Stimulated activated CD8-positive, alpha-beta memory T cell treated with anti-CD3 and anti-CD28 coated beads, Interleukin-7, amount 100 ng/mL, for 24 hours (primary cell): ENCODE results near the gene STEAP4.
"Not testable (repeated sequence)": the region's sequence is repeated elsewhere in the genome, so short reads cannot be mapped to it uniquely, and the experiment has no call there.

Experiments used
- DNase-seq: peaks from one replicate; pipeline ENCODE4 v3.0.0-alpha.2; 2020; ENCODE audit warnings: low read depth

STEAP4 gene

DNA sequence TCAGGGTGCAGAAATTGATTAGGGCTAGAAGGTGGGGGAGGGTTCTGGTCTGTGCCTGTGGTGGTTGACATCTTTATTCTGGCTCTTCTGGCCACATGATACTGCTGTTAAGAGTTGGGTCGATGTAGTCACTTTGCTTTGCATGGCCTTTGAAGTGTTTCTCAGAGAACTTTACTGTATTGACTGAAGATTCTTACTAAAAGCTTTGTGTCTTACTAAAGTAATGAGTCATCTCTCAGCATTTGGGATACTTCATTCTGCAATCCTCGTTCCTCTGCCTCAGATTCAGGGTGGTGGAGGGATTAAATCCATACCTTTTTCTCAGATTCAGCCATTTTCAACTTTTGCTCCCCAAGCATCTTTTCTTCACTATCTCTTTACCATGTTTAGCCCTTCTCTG, 38.6 kb downstream of the STEAP4 start:
- no peak for DNase-seq

- no peak for DNase-seq
Observed at GRCh38 chr7:88267421-88267820, 39.3 kb downstream of the STEAP4 start.

GRCh38 chr7:88264987-88265386, 41.7 kb downstream of the STEAP4 start:
- DNase-seq: not testable (repeated sequence)

DNA sequence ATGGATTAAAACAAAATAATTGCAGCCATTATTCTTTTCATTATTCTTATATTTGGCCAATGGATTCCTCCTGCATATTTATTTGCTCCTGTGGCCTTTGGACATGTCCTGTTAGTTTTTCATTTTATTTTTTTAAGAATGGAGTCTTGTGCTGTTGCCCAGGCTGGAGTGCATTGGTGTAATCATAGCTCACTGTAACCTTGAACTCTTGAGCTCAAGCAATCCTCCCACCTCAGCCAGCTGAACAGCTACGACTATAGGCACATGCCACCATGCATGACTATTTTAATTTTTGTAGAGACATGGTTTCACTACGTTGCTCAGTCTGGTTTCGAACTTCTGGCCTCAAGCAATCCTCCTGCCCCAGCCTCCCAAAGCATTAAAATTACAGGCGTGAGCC, 44.1 kb downstream of the STEAP4 start:
- no peak for DNase-seq

- no peak for DNase-seq
Observed at GRCh38 chr7:88260719-88261118, 46.0 kb downstream of the STEAP4 start.

DNA sequence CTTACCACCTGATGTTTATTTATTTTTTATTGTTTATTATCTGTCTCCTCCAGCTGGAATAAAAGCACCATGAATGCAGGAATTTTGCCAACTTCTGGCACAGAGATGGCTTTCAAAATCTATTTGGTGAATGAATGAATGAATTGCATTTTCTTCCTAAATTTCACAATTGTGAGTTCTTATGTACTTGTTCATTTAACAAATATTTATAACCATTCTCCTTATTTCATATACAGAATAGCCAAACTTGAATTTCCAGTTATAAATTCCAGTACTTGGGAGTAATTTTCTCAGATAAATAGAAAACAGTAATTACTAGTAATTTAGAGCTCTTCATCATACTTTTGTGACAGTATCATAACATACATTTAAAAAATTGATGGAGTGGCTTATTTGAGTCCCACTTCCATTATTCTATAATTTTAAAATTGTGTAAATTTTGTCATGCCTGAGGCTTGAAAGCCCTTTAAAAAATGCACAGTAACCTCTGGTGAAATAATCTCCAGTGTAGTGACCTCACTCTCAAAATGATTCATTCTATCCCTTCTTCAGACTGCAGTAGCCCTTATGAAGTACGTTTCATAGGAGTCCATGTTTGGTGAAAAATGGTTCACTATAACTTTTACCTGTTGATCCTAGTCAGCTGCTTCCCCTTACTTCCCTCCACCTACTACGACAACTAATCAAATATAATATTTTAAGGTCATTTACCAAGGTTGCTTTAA, 46.9 kb downstream of the STEAP4 start:
- DNase-seq: no peak

DNA sequence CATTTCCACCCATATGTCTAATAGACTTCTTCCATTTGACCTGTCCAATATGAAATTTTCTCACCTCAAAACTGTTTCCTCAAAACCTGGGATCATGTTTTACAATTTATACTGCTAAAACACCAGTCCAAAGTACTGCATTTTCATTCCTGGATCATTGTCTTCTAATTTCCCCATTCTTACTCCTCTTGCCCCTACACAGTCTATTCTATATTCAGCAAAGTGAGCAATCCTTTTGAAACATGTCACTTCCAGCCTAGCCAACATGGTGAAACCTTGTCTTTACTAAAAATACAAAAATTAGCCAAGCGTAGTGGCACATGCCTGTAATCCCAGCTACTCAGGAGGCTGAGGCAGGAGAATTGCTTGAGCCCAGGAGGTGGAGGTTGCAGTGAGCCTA, 48.4 kb downstream of the STEAP4 start:
- DNase-seq: not testable (repeated sequence)

DNA sequence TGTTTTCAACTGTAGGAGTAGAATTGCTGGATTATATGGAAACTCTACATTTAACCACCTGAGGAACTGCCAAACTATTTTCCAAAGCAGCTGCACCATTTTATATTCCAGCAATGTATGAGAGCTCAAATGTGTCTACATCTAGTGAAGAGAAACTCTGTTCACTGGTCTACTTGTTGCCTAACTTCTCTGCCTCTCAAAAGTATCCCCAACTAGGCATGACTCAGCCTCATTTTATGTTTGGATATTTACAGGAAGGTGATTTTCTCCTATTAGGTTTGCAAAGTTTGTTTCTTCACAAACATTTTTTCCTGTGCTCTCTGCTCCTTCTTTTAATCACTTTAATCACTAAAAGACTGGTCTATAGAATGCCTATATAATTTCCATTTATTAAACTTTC, 49.8 kb downstream of the STEAP4 start:
- no peak for DNase-seq

DNA sequence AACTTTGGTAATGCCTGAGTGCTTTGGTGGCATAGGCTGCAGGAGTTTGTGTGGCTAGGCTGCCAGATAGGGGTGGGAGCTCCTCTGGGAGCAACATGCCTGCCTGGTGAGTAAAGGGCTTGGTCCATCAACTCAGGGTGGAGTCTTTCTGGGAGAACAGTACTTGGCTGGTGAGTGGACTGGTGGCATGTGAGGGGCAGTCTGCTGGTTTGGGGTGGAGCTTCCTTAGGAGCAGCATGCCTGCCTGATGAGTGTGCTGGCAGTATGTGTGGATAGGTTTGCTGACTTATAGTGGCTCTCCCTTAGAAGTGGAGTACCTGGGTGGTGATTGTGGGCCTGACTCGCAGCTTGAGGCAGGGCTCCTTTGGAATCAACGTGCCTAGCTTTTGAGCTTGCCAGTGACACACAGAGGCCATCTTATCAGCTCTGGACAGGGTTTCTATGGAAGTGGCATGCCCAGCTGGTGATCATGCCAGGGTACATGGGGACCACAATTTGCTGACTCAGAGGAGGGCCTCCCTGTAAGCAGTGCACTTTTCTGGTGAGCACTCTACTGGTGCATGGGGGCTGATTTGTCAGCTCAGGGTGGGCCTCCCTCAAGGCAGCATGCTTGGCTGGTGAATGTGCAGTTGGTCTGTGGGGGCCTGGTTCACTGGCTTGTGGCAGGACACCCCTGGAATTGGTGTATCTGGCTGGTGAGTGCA, 51.8 kb downstream of the STEAP4 start:
- DNase-seq: no peak

DNA sequence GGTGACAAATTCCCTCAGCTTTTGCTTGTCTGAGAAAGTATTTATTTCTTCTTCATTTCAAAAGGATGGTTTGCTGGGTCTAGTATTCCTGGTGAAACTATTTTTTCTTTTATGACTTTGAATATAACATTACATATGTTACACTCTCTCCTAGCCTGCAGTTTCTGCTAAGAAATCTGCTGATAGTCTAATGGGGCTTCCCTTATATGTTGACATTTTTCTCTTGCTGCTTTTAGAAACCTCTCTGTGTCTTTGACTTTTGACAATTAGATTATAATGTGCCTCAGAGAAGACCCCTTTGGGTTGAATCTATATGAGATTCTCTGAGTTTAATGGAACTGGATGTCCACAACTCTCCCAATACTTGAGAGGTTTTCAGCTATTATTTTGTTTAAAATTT, 53.1 kb downstream of the STEAP4 start:
- no peak for DNase-seq

DNA sequence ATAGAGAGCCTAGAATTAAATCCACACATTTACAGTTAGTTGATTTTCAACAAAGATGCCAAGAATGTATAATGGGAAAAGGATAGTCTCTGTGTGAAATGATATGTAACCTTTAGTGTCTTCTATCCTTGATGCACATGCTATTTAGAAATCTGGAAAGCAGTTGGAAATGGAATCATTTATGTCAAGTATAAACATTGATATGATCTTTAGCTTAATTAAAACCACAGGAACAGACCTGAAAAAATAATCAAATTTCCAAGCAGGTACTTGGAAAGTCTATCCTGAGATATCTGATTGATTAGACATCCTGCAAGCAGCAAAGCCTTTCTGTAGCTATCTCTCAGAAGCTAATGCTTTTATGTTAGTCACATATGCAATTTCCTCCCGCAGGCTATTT, 62.4 kb downstream of the STEAP4 start:
- no peak for DNase-seq

DNA sequence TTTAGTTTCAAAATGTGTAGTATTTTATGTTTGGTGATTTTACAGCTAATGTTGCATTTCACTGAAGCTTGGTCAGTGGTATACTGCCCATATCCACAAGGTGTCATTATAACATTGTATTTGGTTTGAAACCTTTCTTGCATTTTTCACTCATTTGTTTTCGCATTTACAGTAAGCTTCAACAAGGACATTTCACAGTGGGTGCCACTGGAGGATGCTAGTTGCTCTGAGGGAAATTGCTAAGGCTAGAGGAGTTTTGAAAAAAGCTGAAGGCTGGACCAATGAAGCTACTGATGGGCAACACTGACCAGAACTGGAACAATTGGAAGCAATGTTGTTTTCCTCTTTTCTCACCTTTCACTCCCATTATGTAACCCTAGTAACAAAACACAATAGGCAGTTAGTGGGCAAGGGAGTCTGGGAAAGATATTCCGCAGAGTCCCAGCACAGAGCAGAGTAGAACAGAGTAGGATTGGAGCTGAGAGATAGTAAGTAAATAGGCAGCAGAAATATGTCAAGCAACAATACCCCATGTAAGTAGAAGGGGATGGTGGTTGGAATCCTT, 63.3 kb downstream of the STEAP4 start:
- no peak for DNase-seq

- DNase-seq: no peak
Observed at GRCh38 chr7:88239852-88240251, 66.8 kb downstream of the STEAP4 start.

GRCh38 chr7:88233828-88234227, 72.9 kb downstream of the STEAP4 start:
- DNase-seq: no peak

DNA sequence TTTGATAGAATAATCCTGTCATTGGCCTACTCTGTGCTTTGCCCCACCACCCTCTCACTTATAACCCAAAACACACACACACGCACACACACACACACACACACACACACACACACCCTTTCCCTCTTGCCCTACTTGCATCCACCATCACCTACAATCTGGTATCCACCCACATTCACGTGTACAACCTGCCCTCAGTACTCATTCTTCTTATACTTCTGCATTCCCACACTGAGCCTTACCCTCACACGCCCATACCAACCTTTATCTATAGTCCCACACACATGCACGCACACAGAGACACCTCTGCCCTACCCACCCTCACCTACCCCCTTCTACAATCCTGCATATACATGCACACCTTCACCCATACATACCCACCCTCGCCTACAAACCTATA, 76.0 kb downstream of the STEAP4 start:
- no peak for DNase-seq

DNA sequence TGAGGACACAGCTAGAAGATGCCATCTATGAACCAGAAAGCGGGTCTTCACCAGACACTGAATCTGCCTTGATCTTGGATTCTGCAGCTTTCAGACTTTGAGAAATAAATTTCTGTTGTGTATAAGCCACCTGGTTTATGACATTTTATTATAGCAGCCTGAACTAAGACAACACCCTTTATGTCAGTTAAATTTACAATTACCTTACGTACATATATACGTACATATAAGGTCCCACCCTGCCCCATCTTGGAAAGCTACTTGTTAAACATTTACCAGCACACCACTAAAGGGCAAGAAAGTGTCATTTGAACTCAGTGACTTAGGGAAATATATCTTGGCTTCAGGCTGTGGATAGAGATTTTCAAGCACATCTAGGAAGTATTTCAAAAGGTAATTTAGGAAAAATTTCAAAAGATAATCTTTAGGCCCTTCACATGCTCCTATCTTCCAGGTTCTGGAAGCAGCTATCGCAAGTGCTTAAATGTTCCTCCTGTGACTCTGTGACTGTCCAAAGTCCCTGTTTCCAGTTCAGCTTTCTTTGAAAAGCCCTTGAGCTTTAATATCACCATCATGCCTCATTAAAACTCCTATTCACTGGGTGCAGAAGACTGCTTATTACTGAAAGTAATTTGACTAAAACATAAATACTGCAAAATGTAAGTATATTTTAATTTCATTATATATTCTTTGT, 77.2 kb downstream of the STEAP4 start:
- no peak for DNase-seq

- no peak for DNase-seq
Observed at GRCh38 chr7:88226886-88227516, 79.7 kb downstream of the STEAP4 start.

DNA sequence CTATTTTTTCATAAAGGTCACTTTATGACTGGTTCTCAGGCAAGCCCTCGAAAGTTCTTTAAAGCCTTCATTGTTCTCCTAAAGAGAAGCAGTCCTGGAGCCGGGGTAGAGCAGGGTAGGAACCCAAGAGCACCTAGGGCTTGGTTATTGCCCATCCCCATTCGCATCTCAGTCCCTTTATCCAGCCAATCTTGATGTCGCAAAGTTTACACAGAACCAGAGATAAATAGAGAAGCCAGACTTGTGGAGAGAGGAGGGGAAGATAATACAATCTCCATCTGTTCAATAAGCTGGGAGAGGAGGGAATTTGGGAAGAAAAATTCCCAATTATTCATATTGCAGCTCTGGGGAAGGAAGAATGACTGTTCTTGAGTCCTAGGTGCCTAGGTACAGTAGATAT, 80.5 kb downstream of the STEAP4 start:
- no peak for DNase-seq

DNA sequence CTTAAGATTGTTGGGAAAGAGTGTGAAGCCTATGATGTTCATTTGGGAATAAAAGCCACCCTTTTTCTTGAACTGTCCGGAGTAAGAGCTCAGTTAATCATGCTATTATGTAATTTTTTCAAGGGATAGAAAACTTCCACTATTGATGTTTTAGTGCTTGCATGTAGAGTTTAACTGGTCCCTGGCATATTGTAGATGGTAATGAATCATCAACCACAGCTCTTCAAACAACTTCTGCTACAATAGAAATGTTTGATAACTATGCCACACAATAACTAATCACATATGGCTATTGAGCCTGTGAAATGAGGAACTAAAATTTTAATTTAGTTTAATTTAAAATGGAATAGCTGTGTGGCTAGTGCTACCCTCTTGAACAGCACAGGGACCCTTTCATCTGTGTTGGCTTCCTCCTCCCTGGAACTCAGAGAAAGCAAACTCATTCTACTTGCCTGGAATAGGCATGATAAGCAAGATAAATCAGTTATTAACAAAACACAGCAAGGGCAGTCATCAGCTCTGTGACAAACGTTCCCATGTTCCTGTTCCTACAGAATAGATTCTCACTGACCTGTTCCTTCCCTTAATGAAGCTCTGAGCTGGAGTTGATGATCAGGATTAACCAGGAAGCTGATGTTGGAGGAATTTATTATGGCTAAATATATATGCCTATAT, 82.0 kb downstream of the STEAP4 start:
- no peak for DNase-seq

DNA sequence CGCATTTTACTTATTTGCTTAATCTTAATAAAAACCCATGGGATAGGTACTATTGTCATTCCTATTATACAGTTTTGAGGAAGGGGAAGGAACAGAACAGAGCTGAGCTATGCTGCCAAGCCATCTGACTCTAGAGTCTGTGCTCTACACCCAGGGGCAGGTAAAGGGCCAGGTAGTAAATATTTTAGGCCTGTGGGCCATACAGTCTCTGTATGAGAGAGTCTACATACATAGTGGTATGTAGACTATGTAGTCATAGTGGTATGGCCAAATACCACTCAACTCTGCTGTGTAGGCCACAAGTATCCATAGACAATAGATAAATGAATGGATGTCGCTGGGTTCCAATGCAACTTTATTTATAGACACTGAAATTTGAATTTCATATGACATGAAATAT, 83.4 kb downstream of the STEAP4 start:
- no peak for DNase-seq
